Common myeloid progenitor, CD34-positive (primary cell): Measurements from ENCODE around the gene LOC128125822.

ENCODE experiments used
- CTCF ChIA-PET: fragments of 350-600 bp; sonication (Branson Sonifier 250); formaldehyde crosslinking; loops from one replicate; lab custom pipeline; 2021; ENCODE audit warnings: antibody characterized with exemption; lab: Charles Lee
- POLR2A ChIA-PET: fragments of 350-600 bp; sonication (Branson Sonifier 250); formaldehyde crosslinking; loops from one replicate; lab custom pipeline; 2021; ENCODE audit warnings: antibody characterized with exemption; lab: Charles Lee
- DNase-seq, 3 donors: peaks; one replicate each; pipeline versions ENCODE4 v3.0.0 to v3.0.0-alpha.2; 2013
- H3K27ac ChIP-seq, 2 experiments: 1 replicate in 1 of 2; 2 replicates in 1 of 2; pipeline ENCODE4 v1.7.0; 2013; ENCODE audit warnings: inconsistent platforms in 2 of 2, low read length in 2 of 2, mild to moderate bottlenecking in 2 of 2, low read depth in 1 of 2, moderate library complexity in 1 of 2; ENCODE audit not compliant: severe bottlenecking in 2 of 2, insufficient read depth in 1 of 2, poor library complexity in 1 of 2
- H3K27me3 ChIP-seq, 5 experiments: replicated peaks in 2 of 5; 1 replicate in 3 of 5; 2 replicates in 2 of 5; pipeline versions ENCODE4 v1.6.1 to v1.7.0; 2013; ENCODE audit warnings: low read length in 4 of 5, mild to moderate bottlenecking in 2 of 5, moderate library complexity in 2 of 5, inconsistent platforms in 1 of 5; ENCODE audit not compliant: insufficient read depth in 5 of 5, control insufficient read depth in 4 of 5
- H3K36me3 ChIP-seq, 4 experiments: 1 replicate in 2 of 4; 2 replicates in 2 of 4; pipeline versions ENCODE4 v1.6.1 to v1.7.0; 2013; ENCODE audit warnings: low read length in 3 of 4, control low read depth in 1 of 4, mild to moderate bottlenecking in 1 of 4; ENCODE audit not compliant: control insufficient read depth in 4 of 4, insufficient read depth in 4 of 4
- H3K4me1 ChIP-seq, 4 experiments: 1 replicate in 3 of 4; 2 replicates in 1 of 4; pipeline versions ENCODE4 v1.6.1 to v1.7.1; 2013; ENCODE audit warnings: low read length in 3 of 4, mild to moderate bottlenecking in 3 of 4, control low read depth in 1 of 4, inconsistent platforms in 1 of 4, moderate library complexity in 1 of 4; ENCODE audit not compliant: control insufficient read depth in 4 of 4, insufficient read depth in 4 of 4; ENCODE audit errors: control extremely low read depth in 1 of 4
- H3K4me3 ChIP-seq, 7 experiments: 1 replicate in 4 of 7; 2 replicates in 3 of 7; pipeline versions ENCODE4 v1.5.1 to v1.7.0; 2013; ENCODE audit warnings: mild to moderate bottlenecking in 7 of 7, low read length in 6 of 7, moderate library complexity in 6 of 7, inconsistent platforms in 2 of 7, low read depth in 2 of 7, control low read depth in 1 of 7; ENCODE audit not compliant: insufficient read depth in 4 of 7, control insufficient read depth in 1 of 7; ENCODE audit errors: extremely low read depth in 1 of 7
- H3K9me3 ChIP-seq, 5 experiments: 1 replicate in 4 of 5; 2 replicates in 1 of 5; pipeline versions ENCODE4 v1.6.1 to v1.7.1; 2013; ENCODE audit warnings: low read length in 4 of 5, mild to moderate bottlenecking in 2 of 5, inconsistent platforms in 1 of 5, low read depth in 1 of 5, moderate library complexity in 1 of 5; ENCODE audit not compliant: control insufficient read depth in 4 of 5, insufficient read depth in 2 of 5; ENCODE audit errors: control extremely low read depth in 1 of 5
- WGBS: methylation state at CpG from one replicate; pipeline ENCODE4 v1.1.5; 2013; ENCODE audit not compliant: insufficient coverage; 5-methylcytosine and 5-hydroxymethylcytosine counted together

Gene LOC128125822

GRCh38 chr6:63538550-63538949, 33.7 kb upstream of the LOC128125822 start:
- ChIA-PET POLR2A (no interaction called here), CTCF (no interaction called here)
- H3K27me3 ChIP-seq = peaks cover 0 to 2% (median 0%) of the 10 kb centered on the region in 5 experiments
- WGBS = no CpG with 5 or more reads among the region's 1 CpG
- no peaks in the 10 kb centered on the region for H3K9me3 ChIP-seq
- H3K4me3 ChIP-seq = no peak overlapping the region
- H3K36me3 ChIP-seq = no peaks in the 10 kb centered on the region
- H3K27ac ChIP-seq = no peak overlapping the region
- no peaks in the 10 kb centered on the region for H3K4me1 ChIP-seq
- DNase-seq = no peak

GRCh38 chr6:63543001-63543400, 29.3 kb upstream of the LOC128125822 start:
- Histone ChIP-seq H3K4me3 (no peak overlapping the region), H3K36me3 (no peaks in the 10 kb centered on the region), H3K27ac (no peak overlapping the region), H3K9me3 (no peaks in the 10 kb centered on the region), H3K27me3 (peaks cover 0 to 2% (median 0%) of the 10 kb centered on the region in 5 experiments), H3K4me1 (no peaks in the 10 kb centered on the region)
- ChIA-PET CTCF (no interaction called here), POLR2A (no interaction called here)
- no CpG with 5 or more reads among the region's 1 CpG for WGBS
- DNase-seq = no peak

GRCh38 chr6:63543982-63544381, 28.3 kb upstream of the LOC128125822 start:
- DNase-seq = no peak
- CTCF ChIA-PET = no interaction called here
- Histone ChIP-seq H3K4me3 (no peak overlapping the region), H3K9me3 (no peaks in the 10 kb centered on the region), H3K36me3 (no peaks in the 10 kb centered on the region), H3K27ac (no peak overlapping the region), H3K27me3 (peaks cover 0 to 2% (median 0%) of the 10 kb centered on the region in 5 experiments), H3K4me1 (no peaks in the 10 kb centered on the region)
- POLR2A ChIA-PET = no interaction called here
- no CpG with 5 or more reads among the region's 3 CpGs for WGBS

GRCh38 chr6:63546236-63546635, 26.0 kb upstream of the LOC128125822 start:
- Histone ChIP-seq H3K4me1 (no peaks in the 10 kb centered on the region), H3K9me3 (no peaks in the 10 kb centered on the region), H3K27me3 (no peaks in the 10 kb centered on the region), H3K36me3 (no peaks in the 10 kb centered on the region), H3K4me3 (no peak overlapping the region), H3K27ac (no peak overlapping the region)
- WGBS = 100% methylated on average over 4 of the region's 6 CpGs
- no peak for DNase-seq
- POLR2A ChIA-PET = no interaction called here
- CTCF ChIA-PET = no interaction called here

- CTCF ChIA-PET = interaction anchor here (0.7 kb wide), 1 partner anchor 893 kb away, joined by 3 read pairs; no protein-coding TSS in a partner anchor
These were observed 25.6 kb upstream of the LOC128125822 start for GRCh38 chr6:63546697-63547096.

GRCh38 chr6:63549076-63549475, 23.2 kb upstream of the LOC128125822 start:
- Histone ChIP-seq H3K27me3 (no peaks in the 10 kb centered on the region), H3K9me3 (no peaks in the 10 kb centered on the region), H3K36me3 (no peaks in the 10 kb centered on the region), H3K4me1 (no peaks in the 10 kb centered on the region), H3K4me3 (no peak overlapping the region), H3K27ac (no peak overlapping the region)
- WGBS = 100% methylated on average over 3 of the region's 5 CpGs
- CTCF ChIA-PET = no interaction called here
- POLR2A ChIA-PET = no interaction called here
- no peak for DNase-seq

More at GRCh38 chr6:63546697-63547096, 25.6 kb upstream of the LOC128125822 start:
- Histone ChIP-seq H3K4me3 (no peak overlapping the region), H3K9me3 (no peaks in the 10 kb centered on the region), H3K27me3 (no peaks in the 10 kb centered on the region), H3K4me1 (no peaks in the 10 kb centered on the region), H3K27ac (no peak overlapping the region), H3K36me3 (no peaks in the 10 kb centered on the region)
- DNase-seq = no peak
- no CpG with 5 or more reads among the region's 1 CpG for WGBS
- POLR2A ChIA-PET = no interaction called here

GRCh38 chr6:63553208-63553607, 19.1 kb upstream of the LOC128125822 start:
- H3K36me3 ChIP-seq = no peaks in the 10 kb centered on the region
- POLR2A ChIA-PET = no interaction called here
- 74% methylated on average over 3 of the region's 3 CpGs for WGBS
- DNase-seq = no peak
- no peaks in the 10 kb centered on the region for H3K27me3 ChIP-seq
- CTCF ChIA-PET = no interaction called here
- no peaks in the 10 kb centered on the region for H3K4me1 ChIP-seq
- H3K27ac ChIP-seq = no peak overlapping the region
- H3K9me3 ChIP-seq = no peaks in the 10 kb centered on the region
- H3K4me3 ChIP-seq = no peak overlapping the region
